ENCODE results near the gene TGM3.

TGM3 gene

GRCh38 chr20:2340823-2341222, 45.0 kb downstream of the TGM3 start:
- no peak for DNase-seq

GRCh38 chr20:2341336-2341735, 45.5 kb downstream of the TGM3 start:
- no peak for DNase-seq

DNA sequence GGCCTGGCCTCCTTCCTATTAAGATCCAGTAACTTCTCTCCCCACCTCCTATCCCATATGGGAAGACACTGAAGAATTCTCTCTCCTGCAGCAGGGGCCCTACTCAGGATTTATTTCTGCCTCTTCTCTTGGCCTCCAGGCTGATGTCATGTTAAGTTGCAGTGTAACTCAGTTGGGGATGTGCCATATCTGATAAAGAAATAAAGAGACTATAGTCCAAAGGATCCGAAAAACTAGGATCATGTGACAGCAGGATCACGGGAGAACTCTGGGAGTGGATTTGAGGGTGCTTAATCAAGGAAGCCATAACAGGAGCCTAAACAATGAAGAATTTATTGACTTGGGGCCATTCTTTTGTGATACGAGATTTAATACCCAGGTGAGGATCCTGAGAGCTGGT, 46.4 kb downstream of the TGM3 start:
- no peak for DNase-seq

DNA sequence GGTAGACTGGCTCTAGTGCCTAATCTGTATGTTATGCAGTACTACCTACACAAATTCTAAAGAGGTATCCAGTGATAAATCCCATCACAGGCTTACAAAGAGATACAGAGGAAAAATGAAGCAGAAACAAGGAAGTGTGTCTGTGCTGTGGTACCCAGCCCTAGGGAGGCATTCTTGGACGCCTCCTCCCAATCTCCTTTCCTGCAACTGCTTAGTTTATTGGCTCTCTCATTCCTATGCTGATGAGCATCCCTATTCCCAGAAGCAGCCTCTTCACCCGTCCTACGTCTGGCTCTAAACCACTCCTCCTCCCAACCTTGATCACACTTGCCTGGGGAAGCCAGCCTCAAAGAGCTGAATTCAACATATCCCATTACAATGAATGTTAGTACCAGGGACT, 50.4 kb downstream of the TGM3 start:
- DNase-seq = no peak

DNA sequence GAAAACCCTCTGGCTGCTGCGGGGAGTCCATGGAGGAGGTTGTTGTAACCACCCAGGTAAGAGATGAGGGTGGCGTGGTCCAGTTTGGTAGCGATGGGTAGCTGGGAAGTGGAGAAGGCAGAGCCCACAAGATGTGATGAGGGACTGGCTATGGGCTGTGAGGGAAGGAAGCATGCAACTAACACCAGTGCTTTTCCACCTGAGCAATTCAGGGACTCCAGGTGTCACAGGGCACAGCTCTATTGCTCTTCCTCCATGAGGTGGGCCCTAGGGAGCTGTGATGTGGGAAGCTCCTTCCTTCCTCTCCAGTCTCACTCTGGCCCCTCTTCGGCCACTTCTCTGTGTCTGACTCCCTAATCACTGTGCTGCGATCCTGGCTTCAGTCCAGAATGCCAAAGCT, 52.5 kb downstream of the TGM3 start:
- DNase-seq = no peak

DNA sequence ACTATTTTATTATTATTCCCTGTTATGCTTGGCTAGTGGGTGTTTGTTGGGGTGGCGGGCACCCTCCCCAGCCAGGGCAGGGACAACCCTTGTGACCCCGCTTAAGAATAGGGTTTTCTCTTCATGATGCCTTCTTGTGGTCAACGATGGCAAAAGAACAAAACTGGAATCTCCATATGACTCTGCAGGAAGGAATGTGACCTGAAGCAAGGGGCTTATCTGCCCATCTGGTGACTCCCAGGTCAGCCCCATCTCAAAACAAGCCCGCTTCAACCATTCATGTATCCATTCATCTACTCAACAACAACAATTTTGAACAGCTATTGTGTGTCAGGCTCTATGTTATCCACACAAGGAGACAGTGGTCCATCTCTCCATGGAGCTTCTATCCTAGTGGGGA, 54.0 kb downstream of the TGM3 start:
- no peak for DNase-seq

GRCh38 chr20:2350606-2351005, 54.8 kb downstream of the TGM3 start:
- DNase-seq = no peak

DNA sequence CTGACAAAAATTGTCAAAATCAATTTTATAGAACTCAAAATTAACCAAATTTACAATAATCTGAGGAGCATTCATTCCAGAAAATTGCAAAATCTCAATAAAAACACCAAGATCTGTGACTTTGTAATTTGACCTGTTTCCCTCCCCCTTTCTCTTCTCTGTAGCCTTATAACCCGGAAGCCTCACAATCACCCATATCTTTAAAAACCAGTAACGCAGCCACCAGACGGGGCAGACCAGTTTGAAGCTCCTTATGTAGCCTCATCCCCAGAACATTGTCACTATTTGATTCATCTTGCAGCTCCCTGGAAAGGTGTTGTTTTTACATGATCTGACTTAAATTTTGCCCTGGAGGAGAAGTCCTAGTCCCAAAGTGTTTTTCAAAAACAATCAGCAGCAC, 57.4 kb downstream of the TGM3 start:
- no peak for DNase-seq

DNA sequence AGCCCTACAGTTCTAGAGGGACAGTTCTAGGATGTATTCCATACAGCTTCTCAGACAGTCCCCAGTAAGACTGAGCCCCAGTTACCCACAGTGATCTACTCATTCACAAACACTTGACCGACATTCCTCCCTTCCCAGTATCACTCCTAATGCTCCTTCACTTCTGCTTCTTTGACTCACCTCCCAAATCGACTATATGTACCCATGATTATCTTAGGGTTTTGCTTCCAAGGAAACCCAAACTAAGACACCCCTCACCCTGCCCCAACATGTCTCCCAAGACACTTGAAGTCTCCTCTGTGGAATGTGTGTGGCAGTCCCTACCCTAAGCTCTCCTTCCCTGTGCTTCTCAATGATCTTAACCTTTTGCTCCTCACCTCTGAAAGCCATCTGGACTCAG, 61.3 kb downstream of the TGM3 start:
- DNase-seq = no peak

- no peak for DNase-seq
Measured at GRCh38 chr20:2358006-2358405, 62.2 kb downstream of the TGM3 start.

DNA sequence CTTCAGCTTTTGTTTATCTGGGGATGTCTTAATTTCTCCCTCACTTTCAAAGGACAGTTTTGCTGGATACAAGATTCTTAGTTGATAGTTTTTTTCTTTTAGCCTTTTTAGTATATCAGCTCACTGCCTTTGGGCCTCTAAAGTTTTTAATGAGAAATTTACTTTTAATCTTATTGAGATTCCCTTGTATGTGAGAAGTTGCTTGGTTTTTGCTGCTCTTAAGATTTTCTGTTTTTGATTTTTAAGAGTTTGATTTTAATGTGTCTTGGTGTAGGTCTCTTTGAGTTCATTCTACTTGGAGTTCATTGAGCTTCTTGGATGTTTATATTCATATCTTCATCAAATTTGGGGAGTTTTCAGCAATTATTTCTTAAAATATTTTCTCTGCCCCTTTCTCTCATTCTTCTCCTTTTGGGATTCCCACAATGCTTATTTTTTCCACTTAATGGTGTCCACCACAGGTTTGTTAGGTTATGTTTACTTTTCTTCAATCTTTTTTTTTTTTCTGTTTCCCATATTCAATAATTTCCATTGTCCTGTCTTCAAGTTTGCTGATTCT, 65.3 kb downstream of the TGM3 start:
- DNase-seq = no peak

DNA sequence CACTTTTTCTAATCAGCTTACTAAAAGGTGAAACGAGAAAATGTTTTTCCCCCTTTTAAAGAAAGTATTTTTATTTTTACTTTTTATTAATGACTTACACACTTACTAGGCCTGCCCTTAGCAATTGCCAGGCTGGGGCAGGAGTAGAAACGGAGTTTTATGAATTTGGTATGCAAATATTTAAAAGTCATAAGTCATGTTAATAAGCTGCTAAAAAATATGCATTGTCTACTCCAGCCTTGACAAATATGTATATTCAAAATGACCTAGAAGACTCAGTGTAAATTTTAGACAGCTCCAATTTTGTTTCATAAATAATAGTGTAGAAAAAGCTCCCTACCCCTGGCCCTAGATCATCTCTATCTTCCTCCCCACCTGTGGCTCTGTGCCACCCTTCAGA, 67.4 kb downstream of the TGM3 start:
- no peak for DNase-seq

GRCh38 chr20:2363587-2363986, 67.8 kb downstream of the TGM3 start:
- no peak for DNase-seq

DNA sequence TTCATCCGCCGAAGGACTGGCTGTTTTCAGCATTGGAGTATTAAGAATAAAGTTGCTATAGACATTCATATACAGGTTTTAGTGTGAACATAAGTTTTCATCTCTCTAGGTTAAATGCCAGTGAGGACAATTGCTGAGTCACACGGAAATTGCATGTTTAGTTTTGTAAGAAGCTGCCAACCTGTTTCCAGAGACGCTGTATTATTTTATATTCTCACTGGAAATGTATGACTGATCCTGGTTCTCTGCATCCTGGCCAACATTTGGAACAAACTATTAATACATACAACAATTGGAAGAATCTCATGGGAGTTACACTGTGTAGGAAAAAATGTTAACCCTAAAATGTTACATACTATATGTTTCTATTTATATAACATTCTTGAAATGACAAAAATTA, 68.2 kb downstream of the TGM3 start:
- DNase-seq = no peak

DNA sequence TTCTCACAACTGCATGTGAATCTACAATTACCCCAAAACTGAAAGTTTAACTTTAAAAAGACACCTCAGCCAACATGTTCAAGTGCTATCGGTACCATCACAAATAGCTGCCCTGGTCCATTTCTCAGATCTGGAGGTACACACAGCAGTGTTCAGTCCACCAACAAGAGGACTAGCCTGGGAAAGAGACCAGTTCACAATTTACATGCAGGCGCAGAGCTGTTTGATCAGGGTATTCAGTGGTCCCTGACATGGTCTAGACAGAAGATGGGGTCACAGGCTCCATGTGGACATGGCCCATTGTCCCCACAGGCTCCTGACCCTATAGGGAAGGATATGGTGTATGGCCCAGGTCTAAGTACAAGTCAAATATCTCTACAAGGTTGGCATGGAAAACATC, 69.3 kb downstream of the TGM3 start:
- DNase-seq = no peak

GRCh38 chr20:2365666-2366065, 69.9 kb downstream of the TGM3 start:
- no peak for DNase-seq

GRCh38 chr20:2368621-2369020, 72.8 kb downstream of the TGM3 start:
- no peak for DNase-seq

- no peak for DNase-seq
Measured at GRCh38 chr20:2373098-2373497, 77.3 kb downstream of the TGM3 start.

DNA sequence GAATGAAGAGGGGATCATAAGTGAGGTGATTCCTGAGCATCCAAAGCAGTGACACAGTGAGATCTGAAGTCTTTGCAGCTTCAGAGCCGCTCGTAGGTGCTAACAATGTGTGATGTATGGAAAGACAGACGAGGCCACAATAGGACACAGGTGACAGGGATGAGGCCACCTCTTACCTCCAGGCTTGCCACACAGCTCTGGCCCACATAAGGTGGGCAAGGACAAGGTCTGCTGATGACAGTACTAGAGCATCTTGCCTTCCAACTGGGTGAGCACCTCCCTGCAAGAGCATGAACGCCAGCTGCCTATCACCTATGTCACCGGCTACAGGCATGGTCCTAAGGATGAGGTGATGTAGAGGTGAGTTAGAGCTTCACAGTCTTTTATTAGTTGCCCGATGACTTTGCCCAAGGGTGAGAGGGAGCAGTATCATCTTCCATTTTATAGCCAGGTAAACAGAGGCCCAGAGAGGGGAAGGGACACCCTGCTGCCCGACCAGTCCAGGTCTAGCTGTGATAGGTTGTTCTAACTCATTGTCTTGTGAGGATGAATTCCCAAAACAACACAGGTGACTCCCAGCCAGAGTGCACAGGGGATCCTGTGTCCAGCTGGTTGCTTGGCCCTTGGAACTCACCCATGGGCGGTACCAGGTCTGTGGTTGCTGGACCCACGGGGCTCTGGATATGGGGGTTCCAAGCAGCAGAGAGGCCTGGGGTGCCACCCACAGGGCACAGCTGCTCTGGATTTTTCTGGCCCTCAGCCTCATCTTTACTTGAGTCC, 78.7 kb downstream of the TGM3 start:
- DNase-seq = no peak

GRCh38 chr20:2378893-2379292, 83.1 kb downstream of the TGM3 start:
- no peak for DNase-seq

GRCh38 chr20:2379511-2380229, 83.9 kb downstream of the TGM3 start:
- DNase-seq = peak; percentile 7

- DNase-seq = no peak
Measured at GRCh38 chr20:2380601-2381000, 84.8 kb downstream of the TGM3 start, which contains the start of gene TGM6. TGM6 (plus strand) TSS chr20:2380901; CDS start chr20:2380969, 68 bp downstream.

- no peak for DNase-seq
Measured at GRCh38 chr20:2381303-2381702, 85.5 kb downstream of the TGM3 start.

- no peak for DNase-seq
Measured at GRCh38 chr20:2382833-2383232, 87.0 kb downstream of the TGM3 start.

All from activated naive CD4-positive, alpha-beta T cell treated with Interleukin-2 at 50 U/mL for 16 hours (primary cell).